HL-60 (cell line): ENCODE data around the gene OTUD7B.
"Not testable (repeated sequence)": the region's sequence is repeated elsewhere in the genome, so short reads cannot be mapped to it uniquely, and the experiment has no call there.

Source experiments
- DNase-seq, 2 experiments: peaks; one replicate each; pipeline ENCODE4 v3.0.0-alpha.2; 2010 to 2020; ENCODE audit warnings: low read depth in 1 of 2, low spot score in 1 of 2
- H3K27ac ChIP-seq: fragments of 250-450 bp; sonication (Bioruptor Pico); replicated peaks from 2 replicates; pipeline ENCODE4 v1.5.1; 2020; ENCODE audit warnings: mild to moderate bottlenecking, moderate library complexity
- H3K27me3 ChIP-seq: fragments of 250-450 bp; sonication (Bioruptor Pico); 2 replicates; pipeline ENCODE4 v1.5.1; 2021; ENCODE audit warnings: mild to moderate bottlenecking, moderate library complexity; ENCODE audit not compliant: insufficient read depth, poor library complexity, severe bottlenecking
- H3K4me3 ChIP-seq: replicated peaks from 2 replicates; pipeline ENCODE4 v1.5.1; 2011; ENCODE audit warnings: mild to moderate bottlenecking, control low read depth, low read length; ENCODE audit not compliant: insufficient read depth
- GABPA ChIP-seq: IDR thresholded peaks from 2 replicates; pipeline ENCODE4 v1.6.1; 2012; ENCODE audit warnings: low read depth
- POLR2AphosphoS5 ChIP-seq: IDR thresholded peaks from 2 replicates; pipeline ENCODE4 v1.6.1; 2012; ENCODE audit warnings: low read depth
- SPI1 ChIP-seq: IDR thresholded peaks from 2 replicates; pipeline ENCODE4 v1.6.1; 2012; ENCODE audit warnings: low read depth, mild to moderate bottlenecking, borderline replicate concordance
- TF ChIP-seq, protein P1 (sequence below): IDR thresholded peaks from one replicate; pipeline ENCODE4 v1.5.1; 2011; ENCODE audit warnings: low read length, control low read depth, inconsistent platforms; ENCODE audit not compliant: insufficient read depth
- TF ChIP-seq, protein P2 (sequence below): IDR thresholded peaks from 2 replicates; pipeline ENCODE4 v1.6.1; 2012; ENCODE audit warnings: low read depth; ENCODE audit not compliant: insufficient replicate concordance

Gene OTUD7B

DNA sequence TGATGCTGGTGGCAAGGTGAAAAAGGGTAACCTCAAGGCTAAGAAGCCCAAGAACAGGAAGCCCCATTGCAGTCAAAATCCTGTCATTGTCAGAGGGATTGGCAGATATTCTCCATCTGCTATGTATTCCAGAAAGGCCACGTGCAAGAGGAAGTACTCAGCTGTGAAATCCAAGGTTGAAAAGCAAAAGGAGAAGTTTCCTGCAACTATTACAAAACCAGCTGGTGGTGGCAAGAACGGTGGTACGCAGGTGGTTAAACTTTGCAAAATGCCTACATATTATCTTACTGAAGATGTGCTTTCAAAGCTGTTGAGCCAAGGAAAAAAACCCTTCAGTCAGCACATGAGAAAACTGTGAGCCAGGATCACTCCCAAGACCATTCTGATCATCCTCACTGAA lies 43.4 kb upstream of the OTUD7B start:
- TF ChIP-seq, protein P1, sequence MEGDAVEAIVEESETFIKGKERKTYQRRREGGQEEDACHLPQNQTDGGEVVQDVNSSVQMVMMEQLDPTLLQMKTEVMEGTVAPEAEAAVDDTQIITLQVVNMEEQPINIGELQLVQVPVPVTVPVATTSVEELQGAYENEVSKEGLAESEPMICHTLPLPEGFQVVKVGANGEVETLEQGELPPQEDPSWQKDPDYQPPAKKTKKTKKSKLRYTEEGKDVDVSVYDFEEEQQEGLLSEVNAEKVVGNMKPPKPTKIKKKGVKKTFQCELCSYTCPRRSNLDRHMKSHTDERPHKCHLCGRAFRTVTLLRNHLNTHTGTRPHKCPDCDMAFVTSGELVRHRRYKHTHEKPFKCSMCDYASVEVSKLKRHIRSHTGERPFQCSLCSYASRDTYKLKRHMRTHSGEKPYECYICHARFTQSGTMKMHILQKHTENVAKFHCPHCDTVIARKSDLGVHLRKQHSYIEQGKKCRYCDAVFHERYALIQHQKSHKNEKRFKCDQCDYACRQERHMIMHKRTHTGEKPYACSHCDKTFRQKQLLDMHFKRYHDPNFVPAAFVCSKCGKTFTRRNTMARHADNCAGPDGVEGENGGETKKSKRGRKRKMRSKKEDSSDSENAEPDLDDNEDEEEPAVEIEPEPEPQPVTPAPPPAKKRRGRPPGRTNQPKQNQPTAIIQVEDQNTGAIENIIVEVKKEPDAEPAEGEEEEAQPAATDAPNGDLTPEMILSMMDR = no peak
- TF ChIP-seq, protein P2, sequence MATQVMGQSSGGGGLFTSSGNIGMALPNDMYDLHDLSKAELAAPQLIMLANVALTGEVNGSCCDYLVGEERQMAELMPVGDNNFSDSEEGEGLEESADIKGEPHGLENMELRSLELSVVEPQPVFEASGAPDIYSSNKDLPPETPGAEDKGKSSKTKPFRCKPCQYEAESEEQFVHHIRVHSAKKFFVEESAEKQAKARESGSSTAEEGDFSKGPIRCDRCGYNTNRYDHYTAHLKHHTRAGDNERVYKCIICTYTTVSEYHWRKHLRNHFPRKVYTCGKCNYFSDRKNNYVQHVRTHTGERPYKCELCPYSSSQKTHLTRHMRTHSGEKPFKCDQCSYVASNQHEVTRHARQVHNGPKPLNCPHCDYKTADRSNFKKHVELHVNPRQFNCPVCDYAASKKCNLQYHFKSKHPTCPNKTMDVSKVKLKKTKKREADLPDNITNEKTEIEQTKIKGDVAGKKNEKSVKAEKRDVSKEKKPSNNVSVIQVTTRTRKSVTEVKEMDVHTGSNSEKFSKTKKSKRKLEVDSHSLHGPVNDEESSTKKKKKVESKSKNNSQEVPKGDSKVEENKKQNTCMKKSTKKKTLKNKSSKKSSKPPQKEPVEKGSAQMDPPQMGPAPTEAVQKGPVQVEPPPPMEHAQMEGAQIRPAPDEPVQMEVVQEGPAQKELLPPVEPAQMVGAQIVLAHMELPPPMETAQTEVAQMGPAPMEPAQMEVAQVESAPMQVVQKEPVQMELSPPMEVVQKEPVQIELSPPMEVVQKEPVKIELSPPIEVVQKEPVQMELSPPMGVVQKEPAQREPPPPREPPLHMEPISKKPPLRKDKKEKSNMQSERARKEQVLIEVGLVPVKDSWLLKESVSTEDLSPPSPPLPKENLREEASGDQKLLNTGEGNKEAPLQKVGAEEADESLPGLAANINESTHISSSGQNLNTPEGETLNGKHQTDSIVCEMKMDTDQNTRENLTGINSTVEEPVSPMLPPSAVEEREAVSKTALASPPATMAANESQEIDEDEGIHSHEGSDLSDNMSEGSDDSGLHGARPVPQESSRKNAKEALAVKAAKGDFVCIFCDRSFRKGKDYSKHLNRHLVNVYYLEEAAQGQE = no peak
- TF ChIP-seq POLR2AphosphoS5 (peak; percentile 58; the same call in 1 of the 2 replicates), SPI1 (peak; percentile 70; the same call in 1 of the 2 replicates)
- Histone ChIP-seq H3K27me3 (no peaks in the 10 kb centered on the region), H3K27ac (peak overlapping the region; percentile 50), H3K4me3 (no peak overlapping the region)
- DNase-seq = peak; percentile 57 to 90

DNA sequence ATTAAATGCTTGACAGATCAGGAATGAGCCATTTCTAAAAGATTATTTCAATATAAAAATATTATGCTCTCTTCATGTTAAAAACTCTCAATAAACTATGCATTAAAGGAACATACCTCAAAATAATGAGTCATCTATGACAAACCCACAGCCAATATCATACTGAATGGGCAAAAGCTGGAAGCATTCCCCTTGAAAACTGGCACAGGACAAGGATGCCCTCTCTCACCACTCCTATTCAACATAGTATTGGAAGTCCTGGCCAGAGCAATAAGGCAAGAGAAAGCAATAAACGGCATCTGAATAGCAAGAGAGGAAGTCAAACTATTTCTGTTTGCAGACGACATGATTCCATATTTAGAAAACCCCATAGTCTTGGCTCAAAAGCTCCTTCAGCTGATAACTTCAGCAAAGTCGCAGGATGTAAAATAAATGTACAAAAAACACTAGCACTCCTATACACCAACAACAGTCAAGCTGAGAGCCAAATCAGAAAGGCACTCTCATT lies 41.4 kb upstream of the OTUD7B start:
- not testable (repeated sequence) for H3K27ac ChIP-seq, H3K4me3 ChIP-seq, H3K27me3 ChIP-seq
- DNase-seq = peak in 1 of 2 experiments; percentile 5
- TF ChIP-seq SPI1 = peak; percentile 64

DNA sequence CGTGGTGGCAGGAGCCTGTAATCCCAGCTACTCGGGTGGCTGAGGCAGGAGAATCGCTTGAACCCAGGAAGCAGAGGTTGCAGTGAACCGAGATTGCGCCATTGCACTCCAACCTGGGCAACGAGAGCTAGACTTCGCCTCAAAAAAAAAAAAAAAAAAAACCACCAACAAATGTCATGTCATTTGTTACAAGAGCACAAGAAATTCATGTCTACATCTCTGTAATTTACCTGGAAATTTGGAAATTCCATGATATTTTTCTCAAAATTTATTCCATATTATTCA lies 40.5 kb upstream of the OTUD7B start:
- H3K4me3 ChIP-seq = no peak overlapping the region
- no peak overlapping the region; the same call in 1 of the 2 replicates for H3K27ac ChIP-seq
- peak in 1 of 2 experiments; percentile 70 for DNase-seq
- H3K27me3 ChIP-seq = no peaks in the 10 kb centered on the region
- TF ChIP-seq GABPA = no peak
- TF ChIP-seq POLR2AphosphoS5 = no peak
- TF ChIP-seq, protein P1 = no peak
- no peak for TF ChIP-seq SPI1
- TF ChIP-seq, protein P2 = no peak

DNA sequence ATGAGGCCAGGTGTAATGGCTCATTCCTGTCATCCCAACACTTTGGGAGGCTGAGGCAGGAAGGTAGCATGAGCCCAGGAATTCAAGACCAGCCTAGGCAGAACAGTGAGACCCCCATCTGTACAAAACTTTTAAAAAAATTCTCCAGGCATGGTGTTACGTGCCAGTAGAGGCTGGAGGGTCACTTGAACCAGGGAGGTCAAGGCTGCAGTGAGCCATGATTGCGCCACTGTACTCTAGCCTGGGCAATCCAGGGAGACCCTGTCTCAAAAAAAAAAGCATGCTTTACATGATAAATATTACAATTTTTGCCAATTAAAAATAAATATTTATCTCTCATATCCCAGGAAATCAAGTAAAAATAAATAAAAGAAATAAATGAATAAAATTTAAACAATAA lies 39.4 kb upstream of the OTUD7B start:
- Histone ChIP-seq H3K27me3 (no peaks in the 10 kb centered on the region), H3K4me3 (no peak overlapping the region), H3K27ac (no peak overlapping the region)
- DNase-seq = no peak
- no peak for TF ChIP-seq POLR2AphosphoS5
- TF ChIP-seq, protein P1 = no peak
- TF ChIP-seq, protein P2 = no peak
- TF ChIP-seq GABPA = no peak
- TF ChIP-seq SPI1 = no peak
